GM06990 (cell line): Measurements from ENCODE around the gene TBC1D10A.

Experiments used
- DNase-seq: peaks from one replicate; pipeline ENCODE4 v3.0.0-alpha.2; 2011; ENCODE audit not compliant: insufficient read length; ENCODE audit errors: extremely low read depth
- H3K27me3 ChIP-seq: replicated peaks from 2 replicates; pipeline ENCODE4 v1.6.0; 2011; ENCODE audit warnings: low read length; ENCODE audit not compliant: control insufficient read depth, insufficient read depth
- H3K36me3 ChIP-seq: 2 replicates; pipeline ENCODE4 v1.5.1; 2011; ENCODE audit warnings: low read length; ENCODE audit not compliant: control insufficient read depth, insufficient read depth
- H3K4me3 ChIP-seq: replicated peaks from 2 replicates; pipeline ENCODE4 v1.5.1; 2011; ENCODE audit warnings: low read depth, mild to moderate bottlenecking, control low read depth, low read length
- CTCF ChIP-seq: IDR thresholded peaks from 2 replicates; pipeline ENCODE4 v1.5.1; 2011; ENCODE audit warnings: low read length, control low read depth, mild to moderate bottlenecking, inconsistent platforms; ENCODE audit not compliant: insufficient read depth, poor library complexity, severe bottlenecking

Gene TBC1D10A

DNA sequence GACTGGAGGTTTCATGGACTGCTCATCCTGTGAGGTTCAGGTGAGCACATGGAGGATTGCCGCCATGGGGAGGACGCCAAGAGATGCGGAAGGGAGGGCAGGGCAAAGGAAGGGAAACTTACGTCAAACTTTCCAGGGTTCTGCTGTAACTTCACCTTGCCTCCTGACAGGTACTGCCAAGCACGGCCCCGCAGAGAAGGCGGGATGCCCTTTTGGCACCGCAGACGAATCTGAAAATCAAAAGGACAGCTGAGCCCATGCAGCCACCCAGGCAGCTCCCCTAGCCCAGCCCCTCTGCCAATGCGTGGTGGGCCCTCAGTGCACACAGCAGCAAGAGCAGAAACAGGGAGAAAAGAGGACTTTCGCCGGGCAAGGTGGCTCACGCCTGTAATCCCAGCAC lies 27.4 kb downstream of the TBC1D10A start:
- Histone ChIP-seq H3K27me3 (no peaks in the 10 kb centered on the region), H3K4me3 (no peak overlapping the region), H3K36me3 (peaks cover 57% of the 10 kb centered on the region)
- no peak for TF ChIP-seq CTCF
- DNase-seq: no peak

GRCh38 chr22:30297991-30298701 lies 28.6 kb downstream of the TBC1D10A start:
- DNase-seq: no peak
- peaks cover 64% of the 10 kb centered on the region for H3K36me3 ChIP-seq
- H3K27me3 ChIP-seq: no peaks in the 10 kb centered on the region
- no peak overlapping the region for H3K4me3 ChIP-seq
- no peak for TF ChIP-seq CTCF

- TF ChIP-seq CTCF: no peak
- H3K4me3 ChIP-seq: no peak overlapping the region
- no peaks in the 10 kb centered on the region for H3K27me3 ChIP-seq
- no peak for DNase-seq
- H3K36me3 ChIP-seq: peaks cover 71% of the 10 kb centered on the region
Observed at GRCh38 chr22:30297276-30297990, 29.3 kb downstream of the TBC1D10A start.

DNA sequence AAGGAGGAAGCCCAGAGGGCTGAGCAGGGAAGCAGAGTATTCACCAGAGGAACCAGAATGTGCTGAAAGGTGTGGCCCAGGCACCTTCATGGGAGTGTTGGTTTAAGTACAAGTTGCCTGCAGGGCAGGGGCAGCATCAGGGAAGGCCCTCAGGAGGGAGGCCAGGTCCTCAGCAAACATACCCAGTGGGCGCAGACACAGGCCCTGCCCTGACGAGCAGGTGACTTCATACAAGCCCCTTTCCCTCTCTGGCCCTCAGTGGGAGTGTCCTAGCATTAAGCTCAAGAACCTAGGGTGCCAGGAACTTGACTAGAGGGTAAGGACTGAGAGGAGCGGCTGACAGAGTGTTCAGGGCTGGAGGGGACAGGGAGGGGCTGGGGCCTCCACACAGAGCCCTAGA lies 29.9 kb downstream of the TBC1D10A start:
- Histone ChIP-seq H3K36me3 (peaks cover 70% of the 10 kb centered on the region), H3K4me3 (no peak overlapping the region), H3K27me3 (no peaks in the 10 kb centered on the region)
- no peak for TF ChIP-seq CTCF
- DNase-seq: no peak

- Histone ChIP-seq H3K4me3 (no peak overlapping the region), H3K27me3 (no peaks in the 10 kb centered on the region), H3K36me3 (peaks cover 71% of the 10 kb centered on the region)
- no peak for DNase-seq
- no peak for TF ChIP-seq CTCF
Observed at GRCh38 chr22:30296324-30296723, 30.4 kb downstream of the TBC1D10A start.
